IMR-90 (cell line): Measurements from ENCODE around the gene RAG1. TPM values are rescaled to one million over a fixed set of nuclear protein-coding genes. Genes with fewer than 3 reads are reported as not detected.

Experiments
- ATAC-seq: fragments of 200-7000 bp; cut with Tn5 transposase; 2 replicates; pipeline ENCODE4 v1.9.1; 2020; ENCODE audit warnings: low read depth, mild to moderate bottlenecking, moderate library complexity
- BruUV-seq: library from RNA; stranded (reverse); fragments of 400-500 nt; replicated peaks from 2 replicates; lab custom pipeline; 2021; lab: Mats Ljungman, UMichigan
- CTCF ChIA-PET: fragments of 300-600 bp; formaldehyde crosslinking; extraction: SDS; loops from one replicate; lab custom pipeline; 2021; ENCODE audit warnings: antibody characterized with exemption; lab: Yijun Ruan, JAX
- POLR2A ChIA-PET: fragments of 300-600 bp; sonication (Branson Sonifier 250); formaldehyde crosslinking; loops from one replicate; lab custom pipeline; 2022; ENCODE audit warnings: antibody characterized with exemption; ENCODE audit not compliant: unreplicated experiment; lab: Charles Lee
- DNase-seq: peaks from one replicate; pipeline ENCODE4 v3.0.0; 2013
- H2AFZ ChIP-seq: replicated peaks from 2 replicates; pipeline ENCODE3; 2013; ENCODE audit warnings: low read length, mild to moderate bottlenecking; ENCODE audit not compliant: poor library complexity
- H2AK5ac ChIP-seq: 2 replicates; pipeline ENCODE4 v1.6.1; 2013; ENCODE audit warnings: low read depth, low read length, inconsistent platforms
- H2AK9ac ChIP-seq: replicated peaks from 2 replicates; pipeline ENCODE3; 2013; ENCODE audit warnings: mild to moderate bottlenecking, low read depth, low read length, moderate library complexity; ENCODE audit not compliant: poor library complexity
- H2BK120ac ChIP-seq: 2 replicates; pipeline ENCODE4 v1.6.1; 2013; ENCODE audit warnings: low read depth, low read length, inconsistent platforms
- H2BK15ac ChIP-seq: 3 replicates; pipeline ENCODE4 v1.6.1; 2013; ENCODE audit warnings: low read depth, low read length, inconsistent platforms
- H2BK20ac ChIP-seq: 2 replicates; pipeline ENCODE4 v1.6.1; 2013; ENCODE audit warnings: low read depth, mild to moderate bottlenecking, inconsistent platforms, low read length, moderate library complexity
- H2BK5ac ChIP-seq: 2 replicates; pipeline ENCODE4 v1.6.1; 2013; ENCODE audit warnings: mild to moderate bottlenecking, low read depth, low read length, inconsistent platforms; ENCODE audit not compliant: poor library complexity, severe bottlenecking
- H3K14ac ChIP-seq: replicated peaks from 2 replicates; pipeline ENCODE4 v1.6.1; 2013; ENCODE audit warnings: low read depth, low read length, inconsistent platforms
- H3K18ac ChIP-seq: 2 replicates; pipeline ENCODE4 v1.6.1; 2013; ENCODE audit warnings: low read depth, low read length, control low read depth
- H3K23ac ChIP-seq: 2 replicates; pipeline ENCODE4 v1.6.1; 2013; ENCODE audit warnings: low read depth, low read length, inconsistent platforms
- H3K27ac ChIP-seq: 2 replicates; pipeline ENCODE4 v1.5.1; 2013; ENCODE audit warnings: mild to moderate bottlenecking, control low read depth, low read length; ENCODE audit not compliant: insufficient read depth
- H3K27me3 ChIP-seq: 2 replicates; pipeline ENCODE4 v1.6.1; 2013; ENCODE audit warnings: low read length; ENCODE audit not compliant: control insufficient read depth, insufficient read depth
- H3K36me3 ChIP-seq: 2 replicates; pipeline ENCODE4 v1.6.1; 2013; ENCODE audit warnings: low read length, mixed read lengths; ENCODE audit not compliant: control insufficient read depth, insufficient read depth
- H3K4ac ChIP-seq: 2 replicates; pipeline ENCODE4 v1.6.1; 2013; ENCODE audit warnings: low read depth, low read length, inconsistent platforms
- H3K4me1 ChIP-seq: 2 replicates; pipeline ENCODE4 v1.6.1; 2013; ENCODE audit warnings: low read length, mixed read lengths; ENCODE audit not compliant: control insufficient read depth, insufficient read depth
- H3K4me2 ChIP-seq: 2 replicates; pipeline ENCODE4 v1.6.1; 2013; ENCODE audit warnings: low read depth, mild to moderate bottlenecking, control low read depth, low read length, moderate library complexity
- H3K4me3 ChIP-seq: 2 replicates; pipeline ENCODE4 v1.5.1; 2013; ENCODE audit warnings: low read depth, mild to moderate bottlenecking, control low read depth, low read length, moderate library complexity; ENCODE audit not compliant: insufficient read depth
- H3K56ac ChIP-seq: 2 replicates; pipeline ENCODE4 v1.6.1; 2013; ENCODE audit warnings: low read length, inconsistent platforms; ENCODE audit not compliant: insufficient read depth; ENCODE audit errors: extremely low read depth
- H3K79me1 ChIP-seq, 2 experiments: 2 replicates each; pipeline ENCODE4 v1.6.1; 2013; ENCODE audit warnings: low read length in 2 of 2, inconsistent platforms in 1 of 2, low read depth in 1 of 2
- H3K9ac ChIP-seq: 2 replicates; pipeline ENCODE4 v1.6.1; 2013; ENCODE audit warnings: low read depth, low read length, control low read depth
- H3K9me1 ChIP-seq: 2 replicates; pipeline ENCODE4 v1.6.1; 2013; ENCODE audit warnings: low read length, inconsistent platforms; ENCODE audit not compliant: insufficient read depth
- H3K9me3 ChIP-seq: 2 replicates; pipeline ENCODE4 v1.6.1; 2013; ENCODE audit warnings: low read length; ENCODE audit not compliant: control insufficient read depth, insufficient read depth
- H4K20me1 ChIP-seq: 2 replicates; pipeline ENCODE4 v1.6.1; 2013; ENCODE audit warnings: low read length, inconsistent platforms; ENCODE audit not compliant: insufficient read depth
- H4K5ac ChIP-seq: 2 replicates; pipeline ENCODE4 v1.6.1; 2013; ENCODE audit warnings: mild to moderate bottlenecking, low read depth, low read length, control low read depth
- H4K8ac ChIP-seq, 2 experiments: 2 replicates each; pipeline ENCODE4 v1.6.1; 2013; ENCODE audit warnings: low read depth in 2 of 2, low read length in 2 of 2, control low read depth in 1 of 2, inconsistent platforms in 1 of 2
- H4K91ac ChIP-seq: 2 replicates; pipeline ENCODE4 v1.6.1; 2013; ENCODE audit warnings: low read depth, low read length, inconsistent platforms; ENCODE audit not compliant: insufficient read depth
- BHLHE40 ChIP-seq: fragments of 150-350 bp; IDR thresholded peaks from 2 replicates; pipeline ENCODE4 v1.6.1; 2016; ENCODE audit warnings: mild to moderate bottlenecking, low read depth, low read length
- CEBPB ChIP-seq: IDR thresholded peaks from 2 replicates; pipeline ENCODE4 v1.6.1; 2012; ENCODE audit warnings: low read depth, low read length, improper control_type of control experiment
- ELK1 ChIP-seq: fragments of 150-350 bp; IDR thresholded peaks from 2 replicates; pipeline ENCODE4 v1.6.1; 2016; ENCODE audit warnings: low read depth, mild to moderate bottlenecking, low read length, moderate library complexity, borderline replicate concordance
- FOS ChIP-seq: fragments of 150-350 bp; IDR thresholded peaks from 2 replicates; pipeline ENCODE4 v1.6.1; 2016; ENCODE audit warnings: low read depth, low read length
- MAFK ChIP-seq: IDR thresholded peaks from 2 replicates; pipeline ENCODE4 v1.6.1; 2012; ENCODE audit warnings: low read depth, low read length, improper control_type of control experiment
- MAZ ChIP-seq: IDR thresholded peaks from 2 replicates; pipeline ENCODE4 v1.6.1; 2012; ENCODE audit warnings: low read depth, mild to moderate bottlenecking, low read length, improper control_type of control experiment, moderate library complexity, borderline replicate concordance
- MXI1 ChIP-seq: IDR thresholded peaks from 2 replicates; pipeline ENCODE4 v1.6.1; 2012; ENCODE audit warnings: low read depth, mild to moderate bottlenecking, low read length, moderate library complexity, borderline replicate concordance
- NFE2L2 ChIP-seq: fragments of 150-350 bp; IDR thresholded peaks from 2 replicates; pipeline ENCODE4 v1.6.1; 2016; ENCODE audit warnings: low read depth, mild to moderate bottlenecking, low read length
- RAD21 ChIP-seq: IDR thresholded peaks from 2 replicates; pipeline ENCODE4 v1.6.1; 2012; ENCODE audit warnings: low read length, improper control_type of control experiment
- RFX5 ChIP-seq: IDR thresholded peaks from 2 replicates; pipeline ENCODE4 v1.8.0; 2012; ENCODE audit warnings: low read depth, mild to moderate bottlenecking, low read length, moderate library complexity
- SMC3 ChIP-seq: fragments of 150-350 bp; IDR thresholded peaks from 2 replicates; pipeline ENCODE4 v1.6.1; 2016; ENCODE audit warnings: low read depth, mild to moderate bottlenecking, antibody characterized with exemption, low read length, moderate library complexity
- USF2 ChIP-seq: fragments of 150-350 bp; IDR thresholded peaks from 2 replicates; pipeline ENCODE4 v1.6.1; 2017; ENCODE audit warnings: mild to moderate bottlenecking, antibody characterized with exemption, low read length, low read depth
- WGBS, 2 experiments: methylation state at CpG; one replicate each; pipeline versions ENCODE4 v1.1.5 to v1.1.7; 2013; ENCODE audit warnings: missing lambda C conversion rate in 2 of 2; ENCODE audit not compliant: insufficient read length in 1 of 2; ENCODE audit errors: extremely low coverage in 2 of 2; 5-methylcytosine and 5-hydroxymethylcytosine counted together
- dilution Hi-C: fragments of 300-500 bp; cut with HindIII; formaldehyde crosslinking; loops from one replicate; pipeline ENCODE4 v1.14.3; 2018; ENCODE audit warnings: low sequenced_read_pairs; ENCODE audit not compliant: unreplicated experiment
- in situ Hi-C: fragments of 300-500 bp; cut with MboI; formaldehyde crosslinking; loops from 3 replicates; pipeline ENCODE4 v1.14.3; 2019; ENCODE audit warnings: low sequenced_read_pairs, inconsistent platforms, mixed read lengths
- intact Hi-C: fragments of 100-400 bp; cut with micrococcal nuclease; formaldehyde crosslinking; loops from 2 replicates; pipeline ENCODE4 v1.10.0; 2022
- polyA plus RNA-seq, 3 experiments: library from polyadenylated mRNA; depleted of rRNA; stranded (reverse); fragments of >200 nt; gene quantifications; 2 replicates each; pipeline ENCODE4 v1.2.3, GENCODE V29; 2012; ENCODE audit warnings: low replicate concordance in 1 of 3
- total RNA-seq: library from RNA; depleted of rRNA; stranded (reverse); fragments of >200 nt; gene quantifications from 2 replicates; pipeline ENCODE4 v1.2.3, GENCODE V29; 2012

The RAG1 gene
- total and polyA plus RNA-seq, 2 of the 4 experiments (the other 2 are of a cell fraction): 0.14 to 0.72 TPM

GRCh38 chr11:36617543-36618362 lies 49.9 kb downstream of the RAG1 start:
- Histone ChIP-seq H3K9ac (no peak overlapping the region), H3K4me1 (no peaks in the 10 kb centered on the region), H3K56ac (no peak overlapping the region), H3K4me2 (no peak overlapping the region), H4K91ac (no peak overlapping the region), H2AK9ac (no peak overlapping the region), H3K23ac (no peak overlapping the region), H3K36me3 (no peaks in the 10 kb centered on the region), H3K9me1 (no peaks in the 10 kb centered on the region), H4K20me1 (no peaks in the 10 kb centered on the region), H3K4ac (no peak overlapping the region), H3K4me3 (no peak overlapping the region), H2BK120ac (no peak overlapping the region), H4K5ac (no peak overlapping the region), H2BK20ac (no peak overlapping the region), H3K27ac (no peak overlapping the region), H2AK5ac (no peak overlapping the region), H3K79me1 (no peaks in the 10 kb centered on the region), H2BK15ac (no peak overlapping the region), H3K9me3 (no peaks in the 10 kb centered on the region), H3K14ac (no peak overlapping the region), H2AFZ (no peak overlapping the region), H4K8ac (no peak overlapping the region), H3K27me3 (no peaks in the 10 kb centered on the region), H2BK5ac (no peak overlapping the region), H3K18ac (no peak overlapping the region)
- POLR2A ChIA-PET: no interaction called here
- CTCF ChIA-PET: interaction anchor here (0.7 kb wide), 1 partner anchor 129 kb away, joined by 3 read pairs; no protein-coding TSS in a partner anchor
- in situ Hi-C loops (no loop called here), dilution Hi-C loops (no loop called here), intact Hi-C loops (no loop called here)
- BruUV-seq: no TSS peak
- ATAC-seq (no peak), DNase-seq (no peak)
- TF ChIP-seq RFX5 (no peak), SMC3 (no peak), MAZ (no peak), CEBPB (no peak), FOS (no peak), USF2 (no peak), ELK1 (no peak), NFE2L2 (no peak), MXI1 (no peak), MAFK (no peak), RAD21 (no peak), BHLHE40 (no peak)
- WGBS, 2 experiments: no CpG with 5 or more reads among the region's 6 CpGs
